ENCODE measurements around the gene NAGK.
A peak's percentile ranks its signal among the peaks of the same experiment; 100 is the strongest.

Gene NAGK

GRCh38 chr2:71108091-71108490 lies 39.6 kb downstream of the NAGK start:
- DNase-seq (ENCODE audit: low read depth), result no peak

GRCh38 chr2:71113843-71114242 lies 45.4 kb downstream of the NAGK start:
- DNase-seq (ENCODE audit: low read depth), result no peak

- peak; percentile 32 for DNase-seq (ENCODE audit: low read depth)
Observed at GRCh38 chr2:71117063-71117462, 48.6 kb downstream of the NAGK start.

GRCh38 chr2:71120195-71120594 lies 51.7 kb downstream of the NAGK start:
- DNase-seq (ENCODE audit: low read depth), result peak; percentile 24

GRCh38 chr2:71121479-71121878 lies 53.0 kb downstream of the NAGK start:
- no peak for DNase-seq (ENCODE audit: low read depth)

- no peak for DNase-seq (ENCODE audit: low read depth)
Observed at GRCh38 chr2:71122387-71123298, 54.2 kb downstream of the NAGK start.

GRCh38 chr2:71125506-71126294 lies 57.3 kb downstream of the NAGK start:
- no peak for DNase-seq (ENCODE audit: low read depth)

GRCh38 chr2:71126957-71127356 lies 58.5 kb downstream of the NAGK start:
- DNase-seq (ENCODE audit: low read depth), result no peak
